DND-41 (cell line): ENCODE data around the gene CAMSAP2.

Experiments
- ATAC-seq: fragments of 200-7000 bp; cut with Tn5 transposase; 3 replicates; pipeline ENCODE4 v1.9.1; 2021; ENCODE audit warnings: low read depth; ENCODE audit not compliant: insufficient read depth
- DNase-seq: peaks from one replicate; pipeline ENCODE4 v3.0.0-alpha.2; 2020
- H2AFZ ChIP-seq: 2 replicates; pipeline ENCODE4 v1.6.0; 2012; ENCODE audit warnings: low read depth, low read length
- H3K27ac ChIP-seq: 2 replicates; pipeline ENCODE4 v1.5.1; 2012; ENCODE audit warnings: low read length, inconsistent platforms
- H3K27me3 ChIP-seq: fragments of 200-600 bp; sonication (generic); 2 replicates; pipeline ENCODE4 v1.6.0; 2012; ENCODE audit warnings: low read length, mild to moderate bottlenecking, inconsistent platforms; ENCODE audit not compliant: insufficient read depth, poor library complexity
- H3K36me3 ChIP-seq: 2 replicates; pipeline ENCODE4 v1.5.1; 2012; ENCODE audit warnings: low read length, inconsistent platforms; ENCODE audit not compliant: insufficient read depth
- H3K4me1 ChIP-seq: 2 replicates; pipeline ENCODE4 v1.5.1; 2012; ENCODE audit warnings: mild to moderate bottlenecking, low read length; ENCODE audit not compliant: insufficient read depth
- H3K4me2 ChIP-seq: 2 replicates; pipeline ENCODE4 v1.6.0; 2012; ENCODE audit warnings: mild to moderate bottlenecking, moderate library complexity, low read length, inconsistent platforms; ENCODE audit not compliant: insufficient read depth
- H3K4me3 ChIP-seq, 2 experiments: fragments of 200-600 bp in 1 of 2; shearing (Covaris generic) in 1 of 2; 2 replicates each; pipeline ENCODE4 v1.5.1; 2012 to 2016; ENCODE audit warnings: inconsistent platforms in 2 of 2, low read length in 2 of 2, mild to moderate bottlenecking in 2 of 2, low read depth in 1 of 2, moderate library complexity in 1 of 2
- H3K79me2 ChIP-seq: 2 replicates; pipeline ENCODE4 v1.6.0; 2012; ENCODE audit warnings: low read length, inconsistent platforms; ENCODE audit not compliant: insufficient read depth
- H3K9ac ChIP-seq: 2 replicates; pipeline ENCODE4 v1.6.0; 2012; ENCODE audit warnings: low read depth, mild to moderate bottlenecking, inconsistent platforms, low read length, moderate library complexity
- H3K9me3 ChIP-seq: 2 replicates; pipeline ENCODE4 v1.5.1; 2012; ENCODE audit warnings: low read length, moderate library complexity, mild to moderate bottlenecking, inconsistent platforms; ENCODE audit not compliant: insufficient read depth, severe bottlenecking
- H4K20me1 ChIP-seq: 2 replicates; pipeline ENCODE4 v1.6.0; 2012; ENCODE audit warnings: low read length; ENCODE audit not compliant: insufficient read depth
- CTCF ChIP-seq: IDR thresholded peaks from 2 replicates; pipeline ENCODE4 v1.5.1; 2012; ENCODE audit warnings: borderline replicate concordance, low read length, moderate library complexity, mild to moderate bottlenecking; ENCODE audit not compliant: poor library complexity, severe bottlenecking; ENCODE audit errors: extremely low read depth
- EZH2 ChIP-seq: IDR thresholded peaks from 3 replicates; pipeline ENCODE4 v1.6.1; 2012; ENCODE audit warnings: borderline replicate concordance, low read depth, mild to moderate bottlenecking, moderate library complexity, low read length, inconsistent platforms; ENCODE audit not compliant: severe bottlenecking

CAMSAP2 gene

GRCh38 chr1:200883118-200883517 lies 144.4 kb downstream of the CAMSAP2 start:
- H3K9ac ChIP-seq, result no peak overlapping the region
- no peaks in the 10 kb centered on the region for H3K9me3 ChIP-seq
- H3K36me3 ChIP-seq, result no peaks in the 10 kb centered on the region
- no peak overlapping the region for H3K4me3 ChIP-seq
- H3K4me2 ChIP-seq, result no peak overlapping the region
- no peaks in the 10 kb centered on the region for H3K27me3 ChIP-seq
- peaks cover 19% of the 10 kb centered on the region for H3K4me1 ChIP-seq
- ATAC-seq (no peak), DNase-seq (no peak)
- H3K27ac ChIP-seq, result no peak overlapping the region
- no peaks in the 10 kb centered on the region for H3K79me2 ChIP-seq
- TF ChIP-seq EZH2 (no peak), CTCF (no peak)
- no peaks in the 10 kb centered on the region for H4K20me1 ChIP-seq
- H2AFZ ChIP-seq, result no peak overlapping the region

GRCh38 chr1:200885623-200886402 lies 147.1 kb downstream of the CAMSAP2 start:
- no peaks in the 10 kb centered on the region for H4K20me1 ChIP-seq
- no peak overlapping the region for H3K27ac ChIP-seq
- H3K4me1 ChIP-seq, result peaks cover 35% of the 10 kb centered on the region
- H3K4me3 ChIP-seq, result no peak overlapping the region
- no peaks in the 10 kb centered on the region for H3K36me3 ChIP-seq
- H3K9me3 ChIP-seq, result no peaks in the 10 kb centered on the region
- DNase-seq, result no peak
- TF ChIP-seq EZH2 (no peak), CTCF (no peak)
- no peaks in the 10 kb centered on the region for H3K27me3 ChIP-seq
- no peaks in the 10 kb centered on the region for H3K79me2 ChIP-seq
- ATAC-seq, result no peak
- H3K4me2 ChIP-seq, result no peak overlapping the region
- no peak overlapping the region for H2AFZ ChIP-seq
- no peak overlapping the region for H3K9ac ChIP-seq

GRCh38 chr1:200886594-200886993 lies 147.9 kb downstream of the CAMSAP2 start:
- H3K79me2 ChIP-seq, result no peaks in the 10 kb centered on the region
- H3K4me3 ChIP-seq, result no peak overlapping the region
- H3K36me3 ChIP-seq, result no peaks in the 10 kb centered on the region
- ATAC-seq (no peak), DNase-seq (no peak)
- H3K27ac ChIP-seq, result no peak overlapping the region
- TF ChIP-seq EZH2, result no peak
- TF ChIP-seq CTCF, result no peak
- H2AFZ ChIP-seq, result no peak overlapping the region
- H3K4me2 ChIP-seq, result no peak overlapping the region
- no peaks in the 10 kb centered on the region for H3K27me3 ChIP-seq
- H3K9ac ChIP-seq, result no peak overlapping the region
- H3K4me1 ChIP-seq, result peaks cover 35% of the 10 kb centered on the region
- no peaks in the 10 kb centered on the region for H3K9me3 ChIP-seq
- no peaks in the 10 kb centered on the region for H4K20me1 ChIP-seq

- no peak for TF ChIP-seq CTCF
- TF ChIP-seq EZH2, result no peak
- peaks cover 35% of the 10 kb centered on the region for H3K4me1 ChIP-seq
- H4K20me1 ChIP-seq, result no peaks in the 10 kb centered on the region
- no peak overlapping the region; the same call in 1 of the 2 replicates for H3K27ac ChIP-seq
- no peaks in the 10 kb centered on the region for H3K9me3 ChIP-seq
- no peaks in the 10 kb centered on the region for H3K27me3 ChIP-seq
- H3K4me3 ChIP-seq, result no peak overlapping the region
- DNase-seq, result no peak
- no peaks in the 10 kb centered on the region for H3K79me2 ChIP-seq
- H2AFZ ChIP-seq, result no peak overlapping the region
- no peaks in the 10 kb centered on the region for H3K36me3 ChIP-seq
- no peak overlapping the region for H3K9ac ChIP-seq
- ATAC-seq, result no peak
- H3K4me2 ChIP-seq, result no peak overlapping the region
These were observed 148.3 kb downstream of the CAMSAP2 start for GRCh38 chr1:200887036-200887435.
